NCI-H748 treated with DMSO at 0.1 percent for 48 hours (cell line): Measurements from ENCODE around the gene CDKN2AIPNL.
"Not testable (repeated sequence)": the region's sequence is repeated elsewhere in the genome, so short reads cannot be mapped to it uniquely, and the experiment has no call there.

Experiments used
- DNase-seq: peaks from one replicate; lab custom pipeline; 2025; lab: John Stamatoyannopoulos, UW

The CDKN2AIPNL gene

GRCh38 chr5:134397196-134397595 is 14.5 kb downstream of the CDKN2AIPNL start:
- DNase-seq = no peak

- DNase-seq = no peak
Observed at GRCh38 chr5:134396274-134396673, 15.4 kb downstream of the CDKN2AIPNL start.

GRCh38 chr5:134394932-134395331 is 16.7 kb downstream of the CDKN2AIPNL start:
- DNase-seq = no peak

GRCh38 chr5:134392301-134392700 is 19.4 kb downstream of the CDKN2AIPNL start:
- no peak for DNase-seq

GRCh38 chr5:134387443-134387842 is 24.2 kb downstream of the CDKN2AIPNL start:
- no peak for DNase-seq

- DNase-seq = no peak
Observed at GRCh38 chr5:134383980-134384697, 27.5 kb downstream of the CDKN2AIPNL start.

- not testable (repeated sequence) for DNase-seq
Observed at GRCh38 chr5:134382204-134382603, 29.5 kb downstream of the CDKN2AIPNL start.

- no peak for DNase-seq
Observed at GRCh38 chr5:134380346-134380745, 31.3 kb downstream of the CDKN2AIPNL start.

GRCh38 chr5:134374232-134374631 is 37.4 kb downstream of the CDKN2AIPNL start:
- DNase-seq = no peak

GRCh38 chr5:134373633-134374032 is 38.0 kb downstream of the CDKN2AIPNL start:
- not testable (repeated sequence) for DNase-seq

GRCh38 chr5:134371834-134372340 is 39.8 kb downstream of the CDKN2AIPNL start:
- DNase-seq = peak; percentile 17

- peak; percentile 96 for DNase-seq
Observed at GRCh38 chr5:134370871-134371833, 40.5 kb downstream of the CDKN2AIPNL start, which contains the start of gene UBE2B. UBE2B (plus strand) TSS chr5:134371569; CDS start chr5:134371596, 27 bp downstream.

GRCh38 chr5:134370311-134370870 is 41.3 kb downstream of the CDKN2AIPNL start:
- DNase-seq = no peak

GRCh38 chr5:134365604-134366003 is 46.1 kb downstream of the CDKN2AIPNL start:
- DNase-seq = no peak

GRCh38 chr5:134355681-134356080 is 56.0 kb downstream of the CDKN2AIPNL start:
- no peak for DNase-seq
